DND-41 (cell line): ENCODE data around the gene ZRSR2.

ENCODE experiments used
- EZH2 ChIP-seq: IDR thresholded peaks from 3 replicates; pipeline ENCODE4 v1.6.1; 2012; ENCODE audit warnings: borderline replicate concordance, low read depth, mild to moderate bottlenecking, moderate library complexity, low read length, inconsistent platforms; ENCODE audit not compliant: severe bottlenecking
- TF ChIP-seq, protein P1 (sequence below): IDR thresholded peaks from 2 replicates; pipeline ENCODE4 v1.5.1; 2012; ENCODE audit warnings: borderline replicate concordance, low read length, moderate library complexity, mild to moderate bottlenecking; ENCODE audit not compliant: poor library complexity, severe bottlenecking; ENCODE audit errors: extremely low read depth

DNA sequence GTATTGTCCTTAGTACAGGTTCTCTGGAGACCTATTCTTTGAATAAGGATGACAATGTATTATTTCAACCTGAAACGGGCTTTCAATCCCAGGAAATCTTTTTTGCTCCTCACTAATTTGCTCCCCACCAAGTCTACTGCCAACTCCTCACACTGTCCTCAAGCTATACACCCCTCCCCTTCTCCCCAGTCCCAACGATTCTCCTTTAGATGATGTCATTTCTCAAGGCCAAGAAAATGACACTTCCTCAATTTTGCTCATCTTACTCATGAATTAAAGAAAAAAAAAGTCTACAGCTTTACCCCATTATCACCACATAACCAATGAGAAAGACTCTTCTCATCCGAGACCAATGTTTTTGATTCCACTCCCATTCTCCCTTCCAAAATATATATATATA lies 43.8 kb downstream of the ZRSR2 start:
- TF ChIP-seq, protein P1, sequence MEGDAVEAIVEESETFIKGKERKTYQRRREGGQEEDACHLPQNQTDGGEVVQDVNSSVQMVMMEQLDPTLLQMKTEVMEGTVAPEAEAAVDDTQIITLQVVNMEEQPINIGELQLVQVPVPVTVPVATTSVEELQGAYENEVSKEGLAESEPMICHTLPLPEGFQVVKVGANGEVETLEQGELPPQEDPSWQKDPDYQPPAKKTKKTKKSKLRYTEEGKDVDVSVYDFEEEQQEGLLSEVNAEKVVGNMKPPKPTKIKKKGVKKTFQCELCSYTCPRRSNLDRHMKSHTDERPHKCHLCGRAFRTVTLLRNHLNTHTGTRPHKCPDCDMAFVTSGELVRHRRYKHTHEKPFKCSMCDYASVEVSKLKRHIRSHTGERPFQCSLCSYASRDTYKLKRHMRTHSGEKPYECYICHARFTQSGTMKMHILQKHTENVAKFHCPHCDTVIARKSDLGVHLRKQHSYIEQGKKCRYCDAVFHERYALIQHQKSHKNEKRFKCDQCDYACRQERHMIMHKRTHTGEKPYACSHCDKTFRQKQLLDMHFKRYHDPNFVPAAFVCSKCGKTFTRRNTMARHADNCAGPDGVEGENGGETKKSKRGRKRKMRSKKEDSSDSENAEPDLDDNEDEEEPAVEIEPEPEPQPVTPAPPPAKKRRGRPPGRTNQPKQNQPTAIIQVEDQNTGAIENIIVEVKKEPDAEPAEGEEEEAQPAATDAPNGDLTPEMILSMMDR, result no peak
- no peak for TF ChIP-seq EZH2
